HepG2 (cell line): ENCODE measurements around the gene NOS1AP. TPM values are rescaled to one million over a fixed set of nuclear protein-coding genes. Genes with fewer than 3 reads are reported as not detected.

Experiments used
- ATAC-seq: fragments of 200-7000 bp; cut with Tn5 transposase; 3 replicates; pipeline ENCODE4 v1.9.1; 2020; ENCODE audit warnings: mild to moderate bottlenecking, moderate library complexity
- BruUV-seq: library from RNA; stranded (reverse); fragments of 400-500 nt; replicated peaks from 2 replicates; lab custom pipeline; 2021; lab: Mats Ljungman, UMichigan
- CTCF ChIA-PET: fragments of 300-600 bp; formaldehyde crosslinking; extraction: SDS; loops from one replicate; lab custom pipeline; 2021; ENCODE audit warnings: low total read pairs, inconsistent platforms, low intra/inter-chr PET ratio; lab: Yijun Ruan, JAX
- POLR2A ChIA-PET: fragments of 350-600 bp; sonication (Branson Sonifier 250); formaldehyde crosslinking; loops from one replicate; lab custom pipeline; 2020; ENCODE audit warnings: antibody characterized with exemption, inconsistent platforms; lab: Yijun Ruan, JAX
- DNase-seq: peaks from one replicate; pipeline ENCODE4 v3.0.0-alpha.2; 2015; ENCODE audit warnings: low spot score
- FAIRE-seq: peaks from 3 replicates; lab custom pipeline; 2011; peaks lifted over from hg19 to GRCh38; lab: Jason Lieb, UNC
- H2AFZ ChIP-seq: one replicate; pipeline ENCODE4 v1.6.1; 2011; ENCODE audit warnings: low read length, inconsistent platforms
- H3K27ac ChIP-seq: fragments of 300-600 bp; 3 replicates; pipeline ENCODE4 v1.8.0; 2011; ENCODE audit warnings: mixed run types, mild to moderate bottlenecking, mixed read lengths, low read length, inconsistent platforms; ENCODE audit not compliant: insufficient read depth; ENCODE audit errors: extremely low read length
- H3K27me3 ChIP-seq, 2 experiments: fragments of 200-600 bp in 1 of 2; 2 replicates in 1 of 2; 3 replicates in 1 of 2; pipeline versions ENCODE4 v1.6.0 to v1.8.0; 2011; ENCODE audit warnings: low read length in 2 of 2, mild to moderate bottlenecking in 2 of 2, moderate library complexity in 2 of 2, inconsistent platforms in 1 of 2; ENCODE audit not compliant: insufficient read depth in 2 of 2, control insufficient read depth in 1 of 2
- H3K36me3 ChIP-seq, 2 experiments: fragments of 200-600 bp in 1 of 2; replicated peaks in 1 of 2; 2 replicates in 1 of 2; 3 replicates in 1 of 2; pipeline versions ENCODE4 v1.5.1 to v1.8.0; 2011; ENCODE audit warnings: low read length in 2 of 2, inconsistent platforms in 1 of 2; ENCODE audit not compliant: insufficient read depth in 2 of 2, control insufficient read depth in 1 of 2
- H3K4me1 ChIP-seq: 2 replicates; pipeline ENCODE4 v1.5.1; 2012; ENCODE audit warnings: low read length, inconsistent platforms; ENCODE audit not compliant: insufficient read depth
- H3K4me2 ChIP-seq: 2 replicates; pipeline ENCODE4 v1.6.0; 2011; ENCODE audit warnings: low read depth, low read length, inconsistent platforms
- H3K4me3 ChIP-seq, 3 experiments: fragments of 200-600 bp in 1 of 3; sonication (generic), shearing (Covaris generic) in 1 of 3; replicated peaks in 1 of 3; 2 replicates each; pipeline ENCODE4 v1.5.1; 2011 to 2016; ENCODE audit warnings: low read length in 3 of 3, inconsistent platforms in 2 of 3, low read depth in 2 of 3, mild to moderate bottlenecking in 2 of 3, control low read depth in 1 of 3, mixed read lengths in 1 of 3; ENCODE audit not compliant: insufficient read depth in 1 of 3
- H3K79me2 ChIP-seq: one replicate; pipeline ENCODE4 v1.6.1; 2011; ENCODE audit warnings: low read length, inconsistent platforms; ENCODE audit not compliant: insufficient read depth
- H3K9ac ChIP-seq: 2 replicates; pipeline ENCODE4 v1.6.0; 2011; ENCODE audit warnings: mild to moderate bottlenecking, low read depth, low read length, inconsistent platforms; ENCODE audit not compliant: insufficient read depth
- H3K9me3 ChIP-seq: 2 replicates; pipeline ENCODE4 v1.5.1; 2012; ENCODE audit warnings: mild to moderate bottlenecking, low read length
- H4K20me1 ChIP-seq: 2 replicates; pipeline ENCODE4 v1.6.0; 2011; ENCODE audit warnings: inconsistent platforms, mild to moderate bottlenecking, low read length, moderate library complexity; ENCODE audit not compliant: insufficient read depth
- ARNT ChIP-seq: fragments of 450-650 bp; IDR thresholded peaks from 2 replicates; pipeline ENCODE4 v1.6.1; 2017
- FUBP1 ChIP-seq: sonication (generic); formaldehyde crosslinking; IDR thresholded peaks from 2 replicates; pipeline ENCODE4 v1.5.1; 2020; ENCODE audit warnings: missing genetic modification reagents, mild to moderate bottlenecking, borderline replicate concordance
- HNF1A ChIP-seq, 2 experiments: sonication (generic) in 1 of 2; formaldehyde crosslinking in 1 of 2; IDR thresholded peaks; 2 replicates each; pipeline versions ENCODE4 v1.4.0 to v1.6.1; 2016 to 2020; ENCODE audit warnings: borderline replicate concordance in 1 of 2, low read depth in 1 of 2, mild to moderate bottlenecking in 1 of 2, missing genetic modification reagents in 1 of 2
- MEIS1 ChIP-seq: sonication (generic); formaldehyde crosslinking; IDR thresholded peaks from 2 replicates; pipeline ENCODE4 v1.9.0; 2021; ENCODE audit warnings: mild to moderate bottlenecking, missing genetic modification reagents, moderate library complexity, borderline replicate concordance
- NFRKB ChIP-seq: fragments of 450-650 bp; IDR thresholded peaks from 2 replicates; pipeline ENCODE4 v1.6.1; 2017
- NFYB ChIP-seq: sonication (generic); formaldehyde crosslinking; IDR thresholded peaks from 2 replicates; pipeline ENCODE4 v1.4.0; 2020; ENCODE audit warnings: missing genetic modification reagents
- TFDP1 ChIP-seq: IDR thresholded peaks from 2 replicates; pipeline ENCODE4 v1.6.1; 2016; ENCODE audit warnings: missing compliant biosample characterization, missing genetic modification reagents, borderline replicate concordance
- ZBTB21 ChIP-seq: sonication (generic); formaldehyde crosslinking; IDR thresholded peaks from 2 replicates; pipeline ENCODE4 v1.4.0; 2020; ENCODE audit warnings: missing genetic modification reagents
- ZNF160 ChIP-seq: sonication (generic); formaldehyde crosslinking; IDR thresholded peaks from 2 replicates; pipeline ENCODE4 v1.8.0; 2022; ENCODE audit warnings: mild to moderate bottlenecking, inconsistent platforms, missing genetic modification reagents
- ZNF230 ChIP-seq: sonication (generic); formaldehyde crosslinking; IDR thresholded peaks from 2 replicates; pipeline ENCODE4 v1.4.0; 2020; ENCODE audit warnings: mild to moderate bottlenecking, missing genetic modification reagents
- ZNF260 ChIP-seq: sonication (generic); formaldehyde crosslinking; IDR thresholded peaks from 2 replicates; pipeline ENCODE4 v1.4.0; 2020; ENCODE audit warnings: missing genetic modification reagents, low read depth, mild to moderate bottlenecking, borderline replicate concordance
- ZNF616 ChIP-seq: sonication (generic); formaldehyde crosslinking; IDR thresholded peaks from 2 replicates; pipeline ENCODE4 v1.5.0; 2020; ENCODE audit warnings: low read depth, mild to moderate bottlenecking, missing genetic modification reagents
- ZNF678 ChIP-seq: sonication (generic); formaldehyde crosslinking; IDR thresholded peaks from 2 replicates; pipeline ENCODE4 v1.4.0; 2020; ENCODE audit warnings: mild to moderate bottlenecking, missing genetic modification reagents
- ZNF740 ChIP-seq: sonication (generic); formaldehyde crosslinking; IDR thresholded peaks from 2 replicates; pipeline ENCODE4 v1.4.0; 2020; ENCODE audit warnings: missing genetic modification reagents
- WGBS: methylation state at CpG from one replicate; pipeline ENCODE4 v1.1.6; 2017; ENCODE audit warnings: low lambda C conversion rate; 5-methylcytosine and 5-hydroxymethylcytosine counted together
- in situ Hi-C: cut with HindIII; loops from 2 replicates; pipeline ENCODE4 v1.10.0; 2017; ENCODE audit warnings: low pct_unique_long_range_greater_than_20kb; ENCODE audit not compliant: extremely low pct_ligation_motif_present
- intact Hi-C: fragments of 100-400 bp; cut with micrococcal nuclease; formaldehyde crosslinking; loops from one replicate; pipeline ENCODE4 v1.10.0; 2022; ENCODE audit not compliant: unreplicated experiment
- polyA plus RNA-seq, 8 experiments: library from polyadenylated mRNA; depleted of rRNA in 3 of 8; stranded (reverse) in 7 of 8; unstranded in 1 of 8; fragments of >200 nt; fragmentation: Illumina TruSeq in 4 of 8; extraction: Trizol in 4 of 8; gene quantifications; 2 replicates each; pipeline versions ENCODE4 v1.2.1 to v1.2.3, GENCODE V29; 2011 to 2016; ENCODE audit warnings: low read depth in 4 of 8, missing spikeins in 1 of 8, mixed read lengths in 1 of 8; ENCODE audit not compliant: insufficient read depth in 1 of 8
- total RNA-seq, 5 experiments: library from RNA; depleted of rRNA; stranded (reverse); fragments of >200 nt; fragmentation: Illumina TruSeq; extraction: Trizol; gene quantifications; 2 replicates each; pipeline ENCODE4 v1.2.3, GENCODE V29; 2016; ENCODE audit warnings: low read depth in 1 of 5

The NOS1AP gene
- total and polyA plus RNA-seq, 2 of the 13 experiments (the other 11 are each of a cell fraction or from before 2014, with no cell fraction given): 2.0 to 3.3 TPM

GRCh38 chr1:162359523-162360236 is 290.2 kb downstream of the NOS1AP start (continued):
- TF ChIP-seq FUBP1 (CRISPR knock-in tag): no peak
- TF ChIP-seq ZNF616 (CRISPR knock-in tag): no peak
- no peak for TF ChIP-seq NFYB (CRISPR knock-in tag)

GRCh38 chr1:162360237-162360873 is 290.9 kb downstream of the NOS1AP start:
- no peak for FAIRE-seq
- WGBS: 99% methylated on average over 10 of the region's 10 CpGs
- Histone ChIP-seq H3K9ac (no peak overlapping the region), H3K9me3 (no peaks in the 10 kb centered on the region), H3K36me3 (peaks cover 22 to 67% of the 10 kb centered on the region in 2 experiments), H4K20me1 (no peaks in the 10 kb centered on the region), H3K27ac (no peak overlapping the region), H3K27me3 (no peaks in the 10 kb centered on the region), H3K4me2 (no peak overlapping the region), H2AFZ (no peak overlapping the region), H3K4me3 (no peak overlapping the region), H3K79me2 (no peaks in the 10 kb centered on the region), H3K4me1 (no peaks in the 10 kb centered on the region)
- ChIA-PET CTCF (no interaction called here), POLR2A (no interaction called here)
- DNase-seq: no peak
- ATAC-seq: no peak
- no TSS peak for BruUV-seq
- intact Hi-C loops (no loop called here), in situ Hi-C loops (no loop called here)
- no peak for TF ChIP-seq ZBTB21 (CRISPR knock-in tag)
- no peak for TF ChIP-seq ZNF740 (CRISPR knock-in tag)
- no peak for TF ChIP-seq ZNF160
- TF ChIP-seq MEIS1 (CRISPR knock-in tag): no peak
- TF ChIP-seq NFRKB: no peak
- TF ChIP-seq ZNF678 (CRISPR knock-in tag): no peak
- TF ChIP-seq TFDP1 (CRISPR knock-in tag): no peak
- no peak for TF ChIP-seq ZNF260 (CRISPR knock-in tag)
- no peak for TF ChIP-seq HNF1A (IDR thresholded peaks at IDR 0.05; ENCODE audit: low read depth)
- no peak for TF ChIP-seq HNF1A (CRISPR knock-in tag; IDR thresholded peaks at IDR 0.05; ENCODE audit: borderline replicate concordance)
- TF ChIP-seq ARNT: no peak
- TF ChIP-seq ZNF230 (CRISPR knock-in tag): no peak
